IPS-20b (cell line): ENCODE results near the gene POFUT2.

ENCODE experiments used
- H3K27ac ChIP-seq: one replicate; pipeline ENCODE4 v1.5.1; 2013; ENCODE audit warnings: low read length
- H3K27me3 ChIP-seq: 2 replicates; pipeline ENCODE4 v1.6.1; 2013; ENCODE audit warnings: mild to moderate bottlenecking, low read length, inconsistent platforms; ENCODE audit not compliant: insufficient read depth
- H3K36me3 ChIP-seq: 2 replicates; pipeline ENCODE4 v1.6.1; 2013; ENCODE audit warnings: low read depth, mild to moderate bottlenecking, inconsistent platforms, low read length, moderate library complexity; ENCODE audit not compliant: insufficient read depth
- H3K4me1 ChIP-seq: 2 replicates; pipeline ENCODE4 v1.6.1; 2013; ENCODE audit warnings: mild to moderate bottlenecking, control low read depth, inconsistent platforms, low read length, moderate library complexity; ENCODE audit not compliant: insufficient read depth
- H3K4me3 ChIP-seq: 2 replicates; pipeline ENCODE4 v1.5.1; 2013; ENCODE audit warnings: mild to moderate bottlenecking, low read length, inconsistent platforms
- H3K9ac ChIP-seq: 2 replicates; pipeline ENCODE4 v1.6.1; 2013; ENCODE audit warnings: low read depth, mild to moderate bottlenecking, inconsistent platforms, low read length, moderate library complexity
- H3K9me3 ChIP-seq: 2 replicates; pipeline ENCODE4 v1.6.1; 2013; ENCODE audit warnings: mild to moderate bottlenecking, low read depth, low read length, inconsistent platforms; ENCODE audit not compliant: insufficient read depth

The POFUT2 gene

GRCh38 chr21:45235488-45235887, 52.2 kb downstream of the POFUT2 start:
- no peaks in the 10 kb centered on the region for H3K4me1 ChIP-seq
- no peaks in the 10 kb centered on the region for H3K36me3 ChIP-seq
- H3K27ac ChIP-seq, result no peak overlapping the region
- 0 out of 2 replicates have a peak, but pooled peaks cover 5% of the 10 kb centered on the region for H3K9me3 ChIP-seq
- H3K9ac ChIP-seq, result no peak overlapping the region
- no peak overlapping the region for H3K4me3 ChIP-seq
- H3K27me3 ChIP-seq, result no peaks in the 10 kb centered on the region

GRCh38 chr21:45234965-45235364, 52.7 kb downstream of the POFUT2 start:
- Histone ChIP-seq H3K9ac (no peak overlapping the region), H3K36me3 (no peaks in the 10 kb centered on the region), H3K9me3 (0 out of 2 replicates have a peak, but pooled peaks cover 5% of the 10 kb centered on the region), H3K27ac (no peak overlapping the region), H3K4me3 (no peak overlapping the region), H3K4me1 (no peaks in the 10 kb centered on the region), H3K27me3 (no peaks in the 10 kb centered on the region)

- Histone ChIP-seq H3K27ac (no peak overlapping the region), H3K9me3 (0 out of 2 replicates have a peak, but pooled peaks cover 5% of the 10 kb centered on the region), H3K27me3 (no peaks in the 10 kb centered on the region), H3K36me3 (no peaks in the 10 kb centered on the region), H3K4me3 (no peak overlapping the region), H3K4me1 (no peaks in the 10 kb centered on the region), H3K9ac (no peak overlapping the region)
Measured at GRCh38 chr21:45234127-45234526, 53.6 kb downstream of the POFUT2 start.

- H3K4me1 ChIP-seq, result no peaks in the 10 kb centered on the region
- H3K4me3 ChIP-seq, result no peak overlapping the region
- H3K27me3 ChIP-seq, result no peaks in the 10 kb centered on the region
- no peaks in the 10 kb centered on the region for H3K36me3 ChIP-seq
- H3K9me3 ChIP-seq, result no peaks in the 10 kb centered on the region
- no peak overlapping the region for H3K27ac ChIP-seq
- H3K9ac ChIP-seq, result no peak overlapping the region
Measured at GRCh38 chr21:45231705-45232104, 56.0 kb downstream of the POFUT2 start.

GRCh38 chr21:45228656-45229240, 58.9 kb downstream of the POFUT2 start:
- Histone ChIP-seq H3K4me3 (no peak overlapping the region), H3K27me3 (no peaks in the 10 kb centered on the region), H3K9me3 (no peaks in the 10 kb centered on the region), H3K27ac (no peak overlapping the region), H3K9ac (no peak overlapping the region), H3K4me1 (no peaks in the 10 kb centered on the region), H3K36me3 (no peaks in the 10 kb centered on the region)

- no peaks in the 10 kb centered on the region for H3K9me3 ChIP-seq
- H3K27ac ChIP-seq, result no peak overlapping the region
- no peaks in the 10 kb centered on the region for H3K27me3 ChIP-seq
- H3K4me3 ChIP-seq, result no peak overlapping the region
- no peaks in the 10 kb centered on the region for H3K36me3 ChIP-seq
- H3K9ac ChIP-seq, result no peak overlapping the region
- H3K4me1 ChIP-seq, result no peaks in the 10 kb centered on the region
Measured at GRCh38 chr21:45228171-45228641, 59.5 kb downstream of the POFUT2 start.

- Histone ChIP-seq H3K27ac (no peak overlapping the region), H3K27me3 (no peaks in the 10 kb centered on the region), H3K36me3 (no peaks in the 10 kb centered on the region)
Measured at GRCh38 chr21:45227735-45228134, 60.0 kb downstream of the POFUT2 start.

GRCh38 chr21:45226540-45227326, 61.0 kb downstream of the POFUT2 start:
- H3K9ac ChIP-seq, result no peak overlapping the region
- H3K4me3 ChIP-seq, result no peak overlapping the region
- no peaks in the 10 kb centered on the region for H3K27me3 ChIP-seq
- H3K4me1 ChIP-seq, result no peaks in the 10 kb centered on the region
- no peak overlapping the region for H3K27ac ChIP-seq
- H3K36me3 ChIP-seq, result no peaks in the 10 kb centered on the region
- H3K9me3 ChIP-seq, result no peaks in the 10 kb centered on the region

More at GRCh38 chr21:45227735-45228134, 60.0 kb downstream of the POFUT2 start:
- Histone ChIP-seq H3K4me1 (no peaks in the 10 kb centered on the region), H3K9ac (no peak overlapping the region), H3K9me3 (no peaks in the 10 kb centered on the region), H3K4me3 (no peak overlapping the region)

GRCh38 chr21:45225741-45226327, 61.9 kb downstream of the POFUT2 start:
- Histone ChIP-seq H3K4me3 (no peak overlapping the region), H3K9me3 (no peaks in the 10 kb centered on the region), H3K27ac (no peak overlapping the region), H3K27me3 (no peaks in the 10 kb centered on the region), H3K4me1 (no peaks in the 10 kb centered on the region), H3K9ac (no peak overlapping the region), H3K36me3 (no peaks in the 10 kb centered on the region)

GRCh38 chr21:45225041-45225740, 62.5 kb downstream of the POFUT2 start:
- Histone ChIP-seq H3K36me3 (no peaks in the 10 kb centered on the region), H3K9me3 (no peaks in the 10 kb centered on the region), H3K4me1 (no peaks in the 10 kb centered on the region), H3K9ac (no peak overlapping the region), H3K27me3 (no peaks in the 10 kb centered on the region), H3K4me3 (no peak overlapping the region), H3K27ac (no peak overlapping the region)

- no peak overlapping the region for H3K4me3 ChIP-seq
- peaks cover 4% of the 10 kb centered on the region; the same call in 1 of the 2 replicates for H3K4me1 ChIP-seq
- H3K9ac ChIP-seq, result no peak overlapping the region
- H3K9me3 ChIP-seq, result no peaks in the 10 kb centered on the region
- no peaks in the 10 kb centered on the region for H3K36me3 ChIP-seq
- no peak overlapping the region for H3K27ac ChIP-seq
- no peaks in the 10 kb centered on the region for H3K27me3 ChIP-seq
Measured at GRCh38 chr21:45224189-45224938, 63.3 kb downstream of the POFUT2 start.
